Spleen (tissue), 13 donors: ENCODE results near the gene LCAT. TPM values are rescaled to one million over a fixed set of nuclear protein-coding genes. Genes with fewer than 3 reads are reported as not detected.
A peak's percentile ranks its signal among the peaks of the same experiment; 100 is the strongest.

Experiments
- DNase-seq: peaks from one replicate; pipeline ENCODE4 v3.0.0-alpha.2; 2020
- H3K27ac ChIP-seq, 8 donors: fragments of 200-600 bp; sonication (generic) in 7 of 8; 1 replicate in 4 of 8; 2 replicates in 4 of 8; pipeline versions ENCODE4 v1.5.0 to v1.8.0; 2016 to 2021; ENCODE audit warnings: inconsistent platforms in 4 of 8, mild to moderate bottlenecking in 4 of 8, moderate library complexity in 1 of 8
- H3K27me3 ChIP-seq, 7 donors: fragments of 200-600 bp; sonication (generic) in 6 of 7; replicated peaks in 1 of 7; 1 replicate in 4 of 7; 2 replicates in 3 of 7; pipeline versions ENCODE4 v1.5.0 to v1.8.0; 2016 to 2021; ENCODE audit warnings: inconsistent platforms in 3 of 7, mild to moderate bottlenecking in 1 of 7
- H3K36me3 ChIP-seq, 6 donors: fragments of 200-600 bp; sonication (generic) in 5 of 6; 1 replicate in 4 of 6; 2 replicates in 2 of 6; pipeline versions ENCODE4 v1.5.0 to v1.8.0; 2016 to 2021; ENCODE audit warnings: inconsistent platforms in 2 of 6
- H3K4me1 ChIP-seq, 6 donors: fragments of 200-600 bp; sonication (generic) in 5 of 6; 1 replicate in 3 of 6; 2 replicates in 3 of 6; pipeline versions ENCODE4 v1.5.0 to v1.8.0; 2016 to 2021; ENCODE audit warnings: inconsistent platforms in 3 of 6
- H3K4me3 ChIP-seq, 8 donors: fragments of 200-600 bp; sonication (generic) in 7 of 8; 1 replicate in 4 of 8; 2 replicates in 4 of 8; pipeline versions ENCODE4 v1.5.0 to v1.8.0; 2016 to 2021; ENCODE audit warnings: inconsistent platforms in 4 of 8, mild to moderate bottlenecking in 4 of 8, moderate library complexity in 2 of 8
- H3K9me3 ChIP-seq, 8 donors: fragments of 200-600 bp; sonication (generic) in 7 of 8; 1 replicate in 4 of 8; 2 replicates in 4 of 8; pipeline versions ENCODE4 v1.5.0 to v1.8.0; 2016 to 2021; ENCODE audit warnings: inconsistent platforms in 4 of 8
- CTCF ChIP-seq, 11 experiments: fragments of 200-600 bp in 7 of 11; fragments of 450-650 bp in 4 of 11; sonication (generic) in 4 of 11; IDR thresholded peaks in 8 of 11; conservative IDR thresholded peaks in 3 of 11; 1 replicate in 7 of 11; 2 replicates in 4 of 11; pipeline versions ENCODE4 v1.4.0 to v1.8.0; 2016 to 2021; ENCODE audit warnings: antibody characterized with exemption in 11 of 11, inconsistent platforms in 4 of 11, mild to moderate bottlenecking in 1 of 11
- POLR2A ChIP-seq, 3 donors: fragments of 450-650 bp; IDR thresholded peaks; one replicate each; pipeline ENCODE4 v1.5.1; 2017; ENCODE audit warnings: antibody characterized with exemption in 3 of 3, mild to moderate bottlenecking in 1 of 3
- POLR2AphosphoS5 ChIP-seq, 3 donors: sonication (generic); formaldehyde crosslinking; IDR thresholded peaks; one replicate each; pipeline ENCODE4 v1.5.1; 2017; ENCODE audit warnings: antibody characterized with exemption in 3 of 3
- WGBS, 5 donors: extraction: QIAGEN DNeasy Blood & Tissue Kit in 3 of 5; methylation state at CpG; one replicate each; pipeline versions ENCODE4 v1.1.5 to v1.1.7; 2013 to 2018; 5-methylcytosine and 5-hydroxymethylcytosine counted together
- intact Hi-C: fragments of 100-400 bp; cut with DNase I; formaldehyde crosslinking; loops from one replicate; pipeline ENCODE4 v1.15.0; 2023; ENCODE audit warnings: low total_unique reads
- long read RNA-seq, 2 donors: transcript quantifications; one replicate each; lab custom pipeline, GENCODE V29; 2026
- polyA plus RNA-seq, 3 donors: library from polyadenylated mRNA; stranded (reverse); fragments of 200-250 nt; gene quantifications; one replicate each; pipeline ENCODE4 v1.2.1, GENCODE V29; 2013
- total RNA-seq, 7 donors: library from RNA; depleted of rRNA in 3 of 7; stranded (reverse); fragments of >200 nt in 3 of 7; fragmentation: NEBNext Ultra II Directional in 4 of 7; extraction: Animal tissue kit (Norgen Biotek cat#: 25700) in 4 of 7; gene quantifications; one replicate each; pipeline versions ENCODE4 v1.1.0 to v1.2.1, GENCODE V29; 2016 to 2021
- donor health status: healthy with polysubstance abuse.
- donor health status: DM: no; HTN: no; CAD: no; lungs with moderate emphysema.
- donor health status: DM: no; HTN: no; CAD: no.
- donor health status: Bipolar disorder and iron deficiency.
- donor health status: healthy.
- donor health status: DM: no; HTN: no; CAD: no.
- donor health status: DM: yes; HTN: yes; CAD: no.

The LCAT gene
- total RNA-seq: 10 to 100 TPM in 5 of 7 donors, 1 to 10 TPM in 2; 5.2 to 28.5 (median 13.7) TPM
- 10 to 100 TPM in 2 of 3 donors, 1 to 10 TPM in 1; 8.5 to 51.6 (median 40.2) TPM for polyA plus RNA-seq
- long read RNA-seq, donor 1, partial matches to known transcripts: 0 of 2 reads
- long read RNA-seq, donor 1, other reads (novel, unspliced or antisense): 0 of 2 reads
- long read RNA-seq, donor 2, partial matches to known transcripts: 0 of 1 reads
- long read RNA-seq, donor 2, other reads (novel, unspliced or antisense): 0 of 1 reads

GRCh38 chr16:67943619-67944504 is at the start of gene LCAT:
LCAT (minus strand) TSS chr16:67944120; CDS start chr16:67944101, 19 bp downstream.
- H3K36me3 ChIP-seq: peaks cover 0 to 96% (median 44%) of the 10 kb centered on the region in 6 donors
- intact Hi-C loops: no loop called here

GRCh38 chr16:67993207-67994039 is 49.5 kb upstream of the LCAT start:
- intact Hi-C loops: loop anchor here (5.0 kb wide), 1 partner anchor 49 kb away; no protein-coding TSS in a partner anchor
- Histone ChIP-seq H3K9me3 (no peaks in the 10 kb centered on the region), H3K36me3 (peaks cover 0 to 27% (median 0%) of the 10 kb centered on the region in 6 donors), H3K27ac (peak overlapping the region; percentile 82 to 93 (median 86)), H3K4me3 (peak overlapping the region; percentile 9 to 64 (median 34)), H3K27me3 (no peaks in the 10 kb centered on the region), H3K4me1 (peaks cover 17 to 88% (median 52%) of the 10 kb centered on the region in 6 donors)
- 6 to 12% (median 9%) methylated on average over 15 to 39 of the region's 39 CpGs for WGBS, 5 donors
- DNase-seq: peak; percentile 97
- TF ChIP-seq POLR2AphosphoS5 (IDR thresholded peaks at IDR 0.05) (peak; percentile 58 to 87 (median 71)), POLR2A (IDR thresholded peaks at IDR 0.05) (no peak), CTCF (IDR thresholded peaks at IDR 0.05 in 8 of 11, conservative IDR thresholded peaks at IDR 0.05 in 3 of 11) (peak; percentile 99 to 100 (median 99))

More at GRCh38 chr16:67943619-67944504, at the start of gene LCAT:
- no peak for TF ChIP-seq POLR2A (IDR thresholded peaks at IDR 0.05)
- TF ChIP-seq POLR2AphosphoS5 (IDR thresholded peaks at IDR 0.05): peak in 2 of 3 donors; percentile 38 to 53
- TF ChIP-seq CTCF (IDR thresholded peaks at IDR 0.05 in 8 of 11, conservative IDR thresholded peaks at IDR 0.05 in 3 of 11): no peak
- DNase-seq: no peak
- H3K27me3 ChIP-seq: no peaks in the 10 kb centered on the region
- H3K9me3 ChIP-seq: no peaks in the 10 kb centered on the region
- peaks cover 0 to 65% (median 23%) of the 10 kb centered on the region in 6 donors for H3K4me1 ChIP-seq
- peak within 1 kb of the TSS in 4 of 8 donors; percentile 8 to 55 (median 20) for H3K27ac ChIP-seq
- no peak within 1 kb of the TSS for H3K4me3 ChIP-seq
- WGBS, 5 donors: 69 to 86% (median 81%) methylated on average over 12 to 23 of the region's 23 CpGs

GRCh38 chr16:67992661-67993206 is 48.8 kb upstream of the LCAT start:
- Histone ChIP-seq H3K4me3 (peak overlapping the region in 4 of 8 donors; percentile 35 to 64 (median 36)), H3K36me3 (peaks cover 0 to 27% (median 0%) of the 10 kb centered on the region in 6 donors), H3K27ac (peak overlapping the region; percentile 82 to 93 (median 86)), H3K4me1 (peaks cover 17 to 88% (median 46%) of the 10 kb centered on the region in 6 donors), H3K9me3 (no peaks in the 10 kb centered on the region), H3K27me3 (no peaks in the 10 kb centered on the region)
- WGBS, 5 donors: 59 to 78% (median 72%) methylated on average over 16 to 20 of the region's 20 CpGs
- TF ChIP-seq CTCF (IDR thresholded peaks at IDR 0.05 in 8 of 11, conservative IDR thresholded peaks at IDR 0.05 in 3 of 11) (no peak), POLR2A (IDR thresholded peaks at IDR 0.05) (no peak), POLR2AphosphoS5 (IDR thresholded peaks at IDR 0.05) (no peak)
- intact Hi-C loops: loop anchor here (5.0 kb wide), 1 partner anchor 50 kb away; no protein-coding TSS in a partner anchor
- no peak for DNase-seq
